ENCODE data around the gene SLAMF9.

DNA sequence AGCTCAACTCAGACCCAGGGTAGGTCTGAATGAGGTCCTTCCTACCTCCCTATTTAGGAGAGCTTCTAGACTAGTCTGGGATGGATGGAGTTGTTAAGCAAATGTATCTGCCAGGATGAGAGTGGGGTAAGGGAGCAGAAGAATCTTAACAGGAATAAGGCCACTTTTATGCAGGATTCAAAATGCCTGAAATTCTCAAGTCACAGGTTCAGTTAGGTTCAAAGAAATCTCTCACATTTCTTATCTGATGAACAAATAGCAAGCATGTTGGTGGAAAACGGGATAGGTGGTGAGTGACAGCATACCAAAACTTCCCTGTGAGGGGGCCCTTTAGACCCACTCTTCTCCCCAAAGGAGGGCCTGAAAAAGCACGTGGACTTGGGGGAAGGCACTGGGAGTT, 3.0 kb downstream of the SLAMF9 start:
- TF ChIP-seq, protein P1, sequence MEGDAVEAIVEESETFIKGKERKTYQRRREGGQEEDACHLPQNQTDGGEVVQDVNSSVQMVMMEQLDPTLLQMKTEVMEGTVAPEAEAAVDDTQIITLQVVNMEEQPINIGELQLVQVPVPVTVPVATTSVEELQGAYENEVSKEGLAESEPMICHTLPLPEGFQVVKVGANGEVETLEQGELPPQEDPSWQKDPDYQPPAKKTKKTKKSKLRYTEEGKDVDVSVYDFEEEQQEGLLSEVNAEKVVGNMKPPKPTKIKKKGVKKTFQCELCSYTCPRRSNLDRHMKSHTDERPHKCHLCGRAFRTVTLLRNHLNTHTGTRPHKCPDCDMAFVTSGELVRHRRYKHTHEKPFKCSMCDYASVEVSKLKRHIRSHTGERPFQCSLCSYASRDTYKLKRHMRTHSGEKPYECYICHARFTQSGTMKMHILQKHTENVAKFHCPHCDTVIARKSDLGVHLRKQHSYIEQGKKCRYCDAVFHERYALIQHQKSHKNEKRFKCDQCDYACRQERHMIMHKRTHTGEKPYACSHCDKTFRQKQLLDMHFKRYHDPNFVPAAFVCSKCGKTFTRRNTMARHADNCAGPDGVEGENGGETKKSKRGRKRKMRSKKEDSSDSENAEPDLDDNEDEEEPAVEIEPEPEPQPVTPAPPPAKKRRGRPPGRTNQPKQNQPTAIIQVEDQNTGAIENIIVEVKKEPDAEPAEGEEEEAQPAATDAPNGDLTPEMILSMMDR (conservative IDR thresholded peaks at IDR 0.05 in 1 of 2, IDR thresholded peaks at IDR 0.05 in 1 of 2; ENCODE audit: extremely low read depth in 1 of 2, insufficient read depth in 1 of 2, low read depth in 1 of 2, low read length in 2 of 2), result no peak
- TF ChIP-seq EZH2 (IDR thresholded peaks at IDR 0.05; ENCODE audit: borderline replicate concordance, low read length), result no peak

All from mammary epithelial cell (primary cell).